IPS-NIHi7 (cell line): ENCODE measurements around the gene ALDH9A1.
A peak's percentile ranks its signal among the peaks of the same experiment; 100 is the strongest.
"Not testable (repeated sequence)": the region's sequence is repeated elsewhere in the genome, so short reads cannot be mapped to it uniquely, and the experiment has no call there.

Source experiments
- DNase-seq: peaks from one replicate; pipeline ENCODE4 v3.0.0; 2012; ENCODE audit warnings: mixed read lengths; ENCODE audit errors: extremely low spot score

Gene ALDH9A1

DNA sequence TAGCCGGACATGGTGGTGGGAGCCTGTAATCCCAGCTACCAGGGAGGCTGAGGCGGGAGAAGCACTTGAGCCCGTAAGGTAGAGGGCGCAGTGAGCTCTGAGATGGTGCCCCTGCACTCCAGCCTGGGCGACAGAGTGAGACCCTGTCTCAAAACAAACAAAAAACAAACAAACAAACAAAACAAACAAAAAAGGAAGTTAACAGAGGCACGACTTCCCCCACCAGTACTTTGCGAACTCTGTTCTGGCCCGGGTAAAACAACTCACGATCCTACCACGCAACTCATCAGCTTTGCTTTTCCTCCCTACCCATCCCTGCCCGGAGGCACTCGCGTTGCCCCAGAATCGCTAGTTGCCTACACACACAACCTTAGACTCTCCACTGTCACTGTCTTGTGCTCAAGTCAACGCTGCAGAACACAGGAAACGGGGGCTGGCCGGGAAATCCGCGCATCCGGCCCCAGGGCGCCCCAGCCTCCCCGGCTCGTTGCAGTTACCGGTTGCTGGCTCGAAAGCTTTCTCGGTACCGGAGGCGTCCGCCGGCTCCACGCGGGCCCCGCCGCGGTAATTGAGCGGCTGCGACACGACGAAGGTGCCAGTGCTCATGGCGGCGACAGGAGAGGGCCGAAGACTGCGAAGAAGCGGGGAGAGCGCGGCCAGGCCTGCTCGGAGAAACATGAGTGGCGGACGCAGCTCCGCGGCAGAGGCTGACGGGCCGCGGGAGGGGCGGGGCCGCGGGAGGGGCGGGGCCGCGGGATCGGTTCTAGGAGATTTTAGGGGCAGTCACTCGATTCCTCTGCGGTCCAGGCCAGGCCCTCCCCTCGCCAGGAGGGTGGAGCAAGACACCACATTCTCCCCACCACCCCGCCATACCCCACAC lies at the start of gene ALDH9A1:
Gene ALDH9A1 (minus strand): TSS at position 682 of the 880 bp plus-strand sequence. CDS start 4 bp downstream, at position 678.
- peak; percentile 93 for DNase-seq

DNA sequence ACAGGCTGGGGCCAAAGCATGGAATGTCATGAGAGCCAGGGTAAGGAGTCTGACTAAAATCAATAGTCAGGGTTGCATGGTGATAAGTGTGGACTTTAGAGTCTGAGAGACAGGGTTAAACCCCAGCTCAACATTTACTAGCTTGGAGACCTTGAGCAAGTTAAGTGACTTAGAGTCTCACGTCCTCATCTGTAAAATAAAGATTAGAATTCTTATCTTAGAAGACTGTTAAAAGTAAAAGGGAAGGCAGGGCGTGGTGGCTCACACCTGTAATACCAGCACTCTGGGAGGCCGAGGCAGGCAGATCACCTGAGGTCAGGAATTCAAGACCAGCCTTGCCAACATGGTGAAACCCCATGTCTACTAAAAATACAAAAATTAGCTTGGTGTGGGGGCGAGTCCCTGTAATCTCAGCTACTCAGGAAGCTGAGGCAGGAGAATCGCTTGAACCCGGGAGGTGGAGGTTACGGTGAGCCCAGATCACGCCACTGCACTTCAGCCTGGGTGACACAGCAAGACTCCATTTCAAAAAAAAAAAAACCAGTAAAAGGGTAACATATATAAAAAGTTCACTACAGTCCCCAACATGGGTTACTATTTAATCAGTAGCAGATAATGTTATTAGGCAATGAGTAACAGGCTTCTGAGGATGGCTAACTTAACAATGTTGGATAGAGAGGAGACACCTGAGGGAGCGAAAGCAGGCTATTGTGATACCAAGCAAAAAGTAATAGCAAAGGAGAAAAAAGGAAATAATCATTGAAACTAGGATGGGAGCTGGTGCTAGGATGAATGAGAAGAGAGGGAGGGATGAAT lies 49.5 kb upstream of the ALDH9A1 start:
- DNase-seq, result no peak

DNA sequence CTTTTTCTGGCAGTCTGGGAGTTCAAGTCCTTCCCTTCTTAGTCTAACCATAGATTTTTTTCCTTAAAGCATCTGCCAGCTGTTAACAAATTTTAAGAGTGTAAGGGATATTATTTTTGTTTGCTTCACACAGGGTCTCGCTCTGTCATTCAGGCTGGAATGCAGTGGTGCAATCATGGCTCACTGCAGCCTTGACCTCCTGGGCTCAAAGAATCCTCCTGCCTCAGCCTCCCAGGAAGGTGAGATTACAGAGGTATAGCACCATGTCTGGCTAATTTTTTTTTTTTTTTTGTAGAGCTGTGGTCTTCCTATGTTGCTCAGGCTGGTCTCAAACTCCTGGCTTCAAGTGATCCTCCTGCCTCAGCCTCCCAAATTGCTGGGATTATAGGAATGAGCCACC lies 46.6 kb upstream of the ALDH9A1 start:
- DNase-seq, result not testable (repeated sequence)

DNA sequence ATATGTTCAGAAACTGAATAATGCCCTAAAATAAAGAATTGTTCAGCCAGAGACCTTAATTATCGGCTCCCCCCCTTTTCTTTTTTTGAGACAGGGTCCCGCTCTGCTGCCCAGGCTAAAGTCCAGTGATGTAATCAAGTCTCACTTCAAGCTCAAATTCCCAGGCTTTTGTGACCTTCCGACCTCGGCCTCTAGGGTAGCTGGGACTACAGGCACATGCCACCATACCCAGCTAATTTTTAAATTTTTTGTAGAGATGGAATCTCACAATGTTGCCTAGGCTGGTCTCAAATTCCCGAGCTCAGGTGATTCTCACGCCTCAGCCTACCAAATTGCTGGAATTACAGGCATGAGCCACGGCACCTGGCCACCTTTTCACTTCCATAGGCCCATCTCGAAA lies 43.8 kb upstream of the ALDH9A1 start:
- no peak for DNase-seq

DNA sequence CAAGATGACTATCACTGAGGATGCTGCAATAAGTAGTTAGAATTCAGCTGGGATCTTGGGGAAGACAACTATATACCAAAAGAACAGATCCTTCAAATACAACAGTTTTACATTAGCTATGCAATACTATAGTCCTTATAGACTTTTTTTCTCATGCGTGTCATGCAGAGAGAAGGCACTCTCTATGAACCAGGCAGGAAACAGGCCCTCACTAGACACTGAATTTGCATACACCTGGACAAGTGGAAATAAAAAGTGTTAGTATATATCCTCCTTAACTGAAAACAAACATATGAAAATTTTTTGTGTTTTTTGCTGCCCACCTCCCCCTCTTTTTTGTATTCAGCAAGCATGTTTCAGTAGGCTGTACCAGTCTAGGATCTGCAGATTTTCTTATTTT lies 40.4 kb upstream of the ALDH9A1 start:
- DNase-seq, result no peak

DNA sequence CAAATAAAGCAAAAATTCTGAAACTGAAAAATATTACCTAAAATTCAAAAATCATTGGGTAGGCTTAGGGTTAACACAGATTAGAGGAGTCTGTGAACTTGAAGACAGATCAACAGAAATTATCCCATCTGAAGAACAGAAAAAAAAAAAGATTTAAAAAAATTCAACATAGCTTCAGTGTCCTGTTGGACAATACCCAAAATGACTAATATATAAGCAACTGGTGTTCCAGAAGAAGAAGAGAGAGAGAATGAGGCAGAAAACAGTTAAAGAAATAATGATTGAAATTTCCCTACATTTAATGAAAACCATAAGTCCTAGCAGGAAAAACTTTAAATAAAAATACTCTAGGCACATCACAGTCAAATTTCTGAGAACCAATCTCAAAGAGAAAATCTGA lies 38.8 kb upstream of the ALDH9A1 start:
- DNase-seq, result no peak

DNA sequence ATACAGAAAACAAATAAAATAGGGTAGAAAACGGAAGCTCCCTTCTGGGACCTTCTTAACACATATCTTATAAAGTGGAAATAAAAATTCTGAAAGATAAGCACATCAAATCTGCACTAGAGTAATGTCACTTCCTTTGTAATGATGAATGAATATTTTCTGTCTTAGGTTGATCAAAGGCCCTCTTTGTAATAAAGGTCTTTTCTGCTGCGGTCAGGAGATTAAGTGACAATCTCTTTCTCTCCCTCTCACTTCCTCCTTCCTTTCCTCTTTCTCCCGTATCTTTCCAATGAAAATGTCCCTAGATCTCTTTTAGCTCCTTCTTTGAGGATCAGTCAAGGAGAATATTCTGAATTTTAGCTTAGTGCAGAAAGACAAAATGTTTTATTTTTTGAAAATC lies 36.5 kb upstream of the ALDH9A1 start:
- DNase-seq, result no peak

DNA sequence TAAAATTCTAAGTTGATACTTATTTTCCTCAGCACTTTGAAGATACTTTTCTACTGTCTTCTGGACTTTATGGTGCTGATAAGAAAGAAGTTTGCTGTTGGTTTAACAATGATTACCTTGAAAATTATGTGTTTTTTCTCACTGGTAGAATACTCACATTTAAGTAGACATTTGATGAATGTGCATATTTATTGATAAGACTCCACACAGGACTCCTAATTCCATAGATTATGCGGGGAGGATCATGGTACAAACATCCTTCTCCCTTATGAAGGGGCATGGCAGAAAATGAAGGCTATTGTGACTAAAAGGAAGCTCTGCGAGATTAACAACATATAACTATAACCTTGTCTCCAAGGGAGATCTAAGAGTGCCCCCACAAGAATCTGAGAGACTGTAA lies 28.5 kb upstream of the ALDH9A1 start:
- DNase-seq, result no peak

DNA sequence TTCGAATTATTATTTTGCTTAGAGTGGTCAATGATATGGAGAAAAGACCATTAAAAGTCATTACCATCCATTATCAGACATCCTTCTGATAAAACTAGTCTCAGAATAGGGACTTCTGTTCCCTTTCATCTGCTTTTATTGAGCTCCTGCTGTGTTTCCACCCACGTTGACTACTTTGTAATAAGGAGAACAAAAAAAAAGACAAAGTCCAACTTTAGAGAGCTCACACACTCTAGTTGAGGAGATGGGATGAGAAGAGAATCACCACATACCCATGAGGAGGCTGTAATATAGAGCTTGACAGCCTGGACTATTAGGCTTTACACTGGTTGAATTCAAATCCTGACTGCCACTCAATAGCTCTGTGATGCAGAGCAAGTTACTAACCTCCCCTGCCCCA lies 27.8 kb upstream of the ALDH9A1 start:
- no peak for DNase-seq

DNA sequence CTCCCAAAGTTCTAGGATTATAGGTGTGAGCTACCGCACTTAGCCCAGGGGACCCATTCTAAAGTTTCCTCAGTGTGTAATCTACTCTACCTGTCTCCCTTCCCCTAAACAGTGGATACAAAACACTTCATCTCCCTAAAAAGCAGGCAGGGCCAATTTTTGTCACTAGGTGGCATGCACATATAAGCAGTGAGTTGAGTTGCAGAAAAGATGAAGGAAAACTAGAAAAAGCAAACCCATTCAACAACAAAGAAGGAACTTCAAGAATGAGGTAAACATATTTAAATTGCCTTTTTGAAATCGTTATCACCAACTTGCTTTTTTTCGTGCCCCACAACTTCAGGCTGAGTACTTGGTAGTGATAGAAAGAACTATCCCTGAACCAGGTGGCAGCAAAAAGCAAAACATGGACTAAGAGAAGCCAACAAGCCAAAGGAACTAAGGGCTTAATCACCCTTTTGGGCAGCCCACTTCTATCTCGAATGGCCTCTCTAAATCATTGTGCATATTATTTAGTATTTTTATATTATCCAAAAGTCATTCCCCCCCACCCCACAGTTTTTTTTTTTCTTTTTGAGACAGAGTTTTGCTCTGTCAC lies 19.7 kb upstream of the ALDH9A1 start:
- DNase-seq, result peak; percentile 66

DNA sequence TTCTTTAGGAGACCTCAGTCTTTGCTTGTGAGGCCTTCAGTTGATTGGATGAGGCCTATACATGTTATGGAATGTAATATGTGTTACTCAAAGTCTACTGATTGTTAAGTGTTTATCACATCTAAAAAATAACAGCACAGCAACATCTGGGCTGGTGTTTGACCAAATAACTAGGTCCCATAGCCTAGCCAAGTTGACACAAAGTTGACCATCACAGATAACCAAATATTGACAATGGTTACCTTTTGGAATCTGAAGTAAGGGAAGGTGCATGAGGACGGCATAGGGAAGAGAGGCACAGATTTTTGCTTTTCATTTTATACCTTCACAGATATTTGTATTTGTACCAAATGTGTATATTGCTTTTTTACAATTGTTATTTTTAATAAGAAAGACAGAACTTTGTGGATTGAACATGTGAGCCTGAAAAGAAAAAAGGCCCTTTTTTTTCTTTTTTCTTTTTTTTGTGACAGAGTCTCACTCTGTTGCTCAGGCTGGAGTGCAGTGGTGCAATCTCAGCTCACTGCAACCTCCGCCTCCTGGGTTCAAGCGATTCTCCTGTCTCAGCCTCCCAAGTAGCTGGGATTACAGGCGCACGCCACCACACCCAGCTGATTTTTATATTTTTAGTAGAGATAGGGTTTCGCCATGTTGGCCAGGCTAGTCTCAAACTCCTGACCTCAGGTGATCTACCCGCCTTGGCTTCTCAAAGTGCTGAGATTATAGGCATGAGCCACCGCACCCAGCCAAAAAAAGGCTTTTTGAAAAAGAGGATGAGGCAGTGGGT lies 18.1 kb upstream of the ALDH9A1 start:
- not testable (repeated sequence) for DNase-seq

DNA sequence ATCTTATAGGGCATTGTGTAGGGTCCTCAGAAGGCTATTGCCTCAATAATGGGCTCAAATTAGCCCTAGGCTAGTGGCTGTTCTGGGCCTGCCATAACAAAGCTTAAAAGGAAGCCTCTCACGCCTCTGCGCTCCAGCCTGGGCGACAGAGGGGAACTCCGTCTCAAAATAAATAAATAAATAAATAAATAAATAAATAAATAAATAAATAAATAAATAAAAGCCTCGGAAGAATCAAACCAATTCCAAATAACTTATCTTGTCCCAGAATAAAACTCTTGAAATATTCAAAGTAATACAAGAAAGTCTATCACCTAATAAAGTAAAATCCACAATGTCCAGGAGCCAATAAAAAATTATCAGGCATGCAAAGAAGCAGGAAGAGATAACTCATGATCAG lies 14.4 kb upstream of the ALDH9A1 start:
- no peak for DNase-seq

DNA sequence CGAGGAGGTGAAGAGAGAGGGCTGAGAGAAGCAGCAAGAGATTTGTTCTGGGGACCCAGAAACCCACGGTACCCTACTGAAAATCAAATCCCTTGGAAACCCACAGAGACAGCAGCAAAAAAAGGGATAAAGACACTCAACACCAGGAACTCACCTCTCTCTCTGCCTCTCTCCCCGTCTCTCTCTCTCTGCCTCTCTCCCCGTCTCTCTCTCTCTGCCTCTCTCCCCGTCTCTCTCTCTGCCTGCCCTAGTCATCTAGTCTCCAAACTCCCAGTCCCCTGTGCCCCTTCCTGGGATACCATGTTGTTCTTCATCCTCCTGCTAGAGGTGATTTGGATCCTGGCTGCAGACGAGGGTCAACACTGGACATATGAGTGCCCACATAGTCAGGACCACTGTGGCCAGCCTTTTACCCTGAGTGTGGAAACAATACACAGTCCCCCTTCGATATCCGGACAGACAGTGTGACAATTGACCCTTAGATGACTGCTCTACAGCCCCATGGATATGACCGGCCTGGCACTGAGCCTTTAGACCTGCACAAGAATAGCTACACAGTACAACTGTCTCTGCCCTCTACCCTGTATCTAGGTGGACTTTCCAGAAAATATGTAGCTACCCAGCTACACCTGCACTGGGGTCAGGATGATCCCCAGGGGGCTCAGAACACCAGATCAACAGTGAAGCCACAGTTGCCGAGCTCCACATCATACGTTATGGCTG lies 9.8 kb upstream of the ALDH9A1 start:
- DNase-seq, result no peak

DNA sequence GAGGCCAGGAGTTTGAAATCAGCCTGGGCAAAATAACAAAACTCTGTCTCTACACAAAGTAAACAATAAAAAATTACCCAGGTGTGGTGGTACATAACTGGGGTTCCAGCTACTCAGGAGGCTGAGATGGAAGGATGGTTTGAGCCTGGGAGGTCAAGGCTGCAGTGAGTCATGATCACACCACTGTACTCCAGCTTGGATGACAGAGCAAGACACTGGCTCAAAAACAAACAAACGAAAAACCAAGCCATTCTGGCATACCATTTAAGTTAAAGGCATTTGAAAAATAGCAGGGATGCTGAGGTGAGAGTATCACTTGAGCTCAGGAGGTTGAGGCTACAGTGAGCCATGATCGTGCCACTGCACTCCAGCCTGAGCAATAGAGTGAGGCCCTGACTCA lies 5.3 kb upstream of the ALDH9A1 start:
- no peak for DNase-seq

DNA sequence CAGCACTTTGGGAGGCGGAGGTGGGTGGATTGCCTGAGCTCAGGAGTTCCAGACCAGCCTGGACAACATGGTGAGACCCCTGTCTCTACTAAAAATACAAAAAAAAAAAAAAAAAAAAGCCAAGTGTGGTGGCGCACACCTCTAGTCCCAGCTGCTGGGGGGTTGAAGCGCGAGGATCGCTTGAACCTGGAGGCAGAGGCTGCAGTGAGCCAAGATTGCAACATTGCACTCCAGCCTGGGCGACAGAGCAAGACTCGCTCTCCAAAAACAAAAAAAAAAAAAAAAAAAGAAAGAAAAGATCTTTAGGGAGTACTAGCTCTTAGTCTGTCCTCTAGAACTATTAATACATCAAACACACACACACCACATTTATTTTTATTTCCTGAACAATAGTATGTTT lies 3.6 kb upstream of the ALDH9A1 start:
- DNase-seq, result not testable (repeated sequence)

DNA sequence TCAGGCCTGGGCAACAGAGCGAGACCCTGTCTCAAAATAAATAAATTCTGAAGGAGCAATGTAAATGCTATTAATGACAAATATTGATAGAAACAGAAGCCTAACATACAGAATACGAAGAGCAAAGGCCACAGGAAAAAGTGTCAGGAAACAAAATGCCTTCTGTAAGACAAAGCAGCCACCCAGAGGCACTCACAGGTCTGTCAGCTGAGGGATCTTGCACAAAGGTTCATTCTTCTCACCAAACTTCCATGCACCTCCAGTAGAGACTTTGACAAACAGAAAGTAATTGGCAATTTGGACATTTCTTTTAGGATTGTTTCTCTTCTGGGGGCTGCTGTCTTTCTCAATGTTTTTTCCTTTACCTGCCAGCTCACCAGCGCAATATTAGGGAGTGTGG lies 1.2 kb upstream of the ALDH9A1 start:
- DNase-seq, result no peak

DNA sequence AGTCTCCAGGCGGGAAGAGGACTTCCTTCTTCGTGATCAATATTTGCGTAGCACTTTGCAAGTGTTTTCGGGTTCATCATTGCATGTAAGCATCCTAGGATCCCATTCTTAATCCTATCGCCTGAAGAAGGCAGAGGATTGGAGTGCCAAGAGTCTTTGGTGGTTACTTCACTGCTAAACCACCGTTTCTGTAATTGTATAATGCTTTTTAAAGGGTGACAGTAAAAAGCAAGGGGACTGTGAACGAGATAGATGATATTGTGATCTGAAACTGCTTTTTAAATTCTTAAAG lies 345 bp upstream of the ALDH9A1 start:
- DNase-seq, result no peak

DNA sequence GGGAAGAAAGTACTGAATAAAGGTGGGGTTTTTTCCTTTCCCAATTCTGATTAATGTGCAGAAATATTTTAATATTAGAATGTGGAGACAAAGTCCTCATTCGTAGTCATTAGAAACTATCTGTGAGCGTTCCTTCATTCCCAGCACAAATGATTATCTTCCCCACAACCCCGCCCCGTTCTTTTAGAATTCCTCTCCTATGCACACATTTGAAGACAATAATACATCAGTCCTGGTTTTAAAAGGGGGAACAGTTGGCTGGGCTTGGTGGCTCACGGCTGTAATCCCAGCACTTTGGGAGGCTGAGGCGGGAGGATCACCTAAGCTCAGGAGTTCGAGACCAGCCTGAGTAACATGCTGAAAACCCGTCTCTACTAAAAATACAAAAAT lies 876 bp downstream of the ALDH9A1 start:
- no peak for DNase-seq

DNA sequence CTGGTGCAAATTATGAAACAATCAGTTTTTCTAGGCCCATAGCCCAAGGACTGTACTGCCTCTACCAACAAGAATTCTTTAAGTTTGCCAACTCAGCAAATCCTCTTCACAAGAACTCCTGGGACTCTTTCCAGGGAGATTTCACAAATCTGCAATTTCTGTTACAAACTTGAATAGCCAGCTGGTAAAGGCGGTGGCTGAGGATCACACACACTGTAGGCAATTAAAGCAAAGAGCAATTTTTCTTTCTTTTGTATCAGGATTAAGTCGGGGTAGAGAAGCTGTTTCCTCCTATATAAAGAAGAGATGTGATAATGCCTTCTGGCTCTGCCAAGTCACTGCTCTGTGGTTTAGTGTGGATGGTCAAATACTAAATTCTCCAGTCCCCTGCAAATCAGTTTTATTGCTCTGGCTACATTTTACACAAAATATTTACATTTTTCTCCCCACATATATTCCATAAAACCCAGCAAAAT lies 1.7 kb downstream of the ALDH9A1 start:
- no peak for DNase-seq

DNA sequence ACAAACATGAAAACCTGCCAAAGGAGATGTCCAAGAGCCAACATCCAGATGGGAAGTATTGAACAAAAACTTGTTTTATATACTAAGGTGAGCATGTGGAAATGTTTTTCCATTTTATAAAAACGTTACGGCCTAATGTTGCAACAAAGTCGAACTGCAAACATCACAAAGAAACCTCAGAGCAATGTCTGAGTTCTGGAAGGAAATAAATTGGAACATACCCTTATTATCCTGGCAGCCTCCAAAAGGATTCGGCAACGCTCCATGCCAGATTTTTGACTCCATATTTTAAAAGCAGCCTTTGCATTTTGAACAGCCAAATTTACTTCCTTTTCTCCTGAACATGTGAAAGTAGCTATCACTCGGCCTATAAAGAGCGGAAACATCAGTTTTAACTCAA lies 3.3 kb downstream of the ALDH9A1 start:
- DNase-seq, result no peak

DNA sequence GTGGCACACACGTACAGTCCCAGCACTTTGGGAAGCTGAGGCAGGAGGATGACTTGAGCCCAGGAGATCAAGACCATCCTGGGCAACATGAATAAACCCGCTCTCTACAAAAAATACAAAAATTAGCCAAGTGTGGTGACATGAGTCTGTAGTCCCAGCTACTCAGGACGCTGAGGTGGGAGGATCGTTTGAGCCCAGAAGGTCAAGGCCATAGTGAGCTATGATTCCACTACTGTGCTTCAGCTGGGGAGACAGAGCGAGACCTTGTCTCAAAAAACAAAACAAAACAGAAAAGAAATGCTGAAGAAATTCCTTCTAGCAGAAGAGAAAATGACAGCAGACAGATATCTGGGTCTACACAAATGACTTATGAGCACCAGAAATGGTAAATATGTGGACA lies 10.3 kb downstream of the ALDH9A1 start:
- DNase-seq, result no peak
